ENCODE measurements around the gene OR52N2.

Gene OR52N2

GRCh38 chr11:5818245-5818886 lies 9.6 kb downstream of the OR52N2 start:
- no peak overlapping the region for H3K4me3 ChIP-seq (replicated peaks; ENCODE audit: low read depth, low read length)
- no peaks in the 10 kb centered on the region for H3K27me3 ChIP-seq (replicated peaks; ENCODE audit: control insufficient read depth, insufficient read depth, low read length)
- peak; percentile 9 for DNase-seq (ENCODE audit: extremely low read depth, insufficient read length)
- no peaks in the 10 kb centered on the region for H3K36me3 ChIP-seq (ENCODE audit: control insufficient read depth, insufficient read depth, low read length)
- no peak for TF ChIP-seq CTCF (IDR thresholded peaks at IDR 0.05; ENCODE audit: insufficient read depth, low read length, poor library complexity, severe bottlenecking)

GRCh38 chr11:5831196-5831829 lies 22.6 kb downstream of the OR52N2 start:
- DNase-seq (ENCODE audit: extremely low read depth, insufficient read length): no peak
- TF ChIP-seq CTCF (IDR thresholded peaks at IDR 0.05; ENCODE audit: insufficient read depth, low read length, poor library complexity, severe bottlenecking): no peak
- no peaks in the 10 kb centered on the region for H3K36me3 ChIP-seq (ENCODE audit: control insufficient read depth, insufficient read depth, low read length)
- H3K27me3 ChIP-seq (replicated peaks; ENCODE audit: control insufficient read depth, insufficient read depth, low read length): no peaks in the 10 kb centered on the region
- no peak overlapping the region for H3K4me3 ChIP-seq (replicated peaks; ENCODE audit: low read depth, low read length)

- no peak for TF ChIP-seq CTCF (IDR thresholded peaks at IDR 0.05; ENCODE audit: insufficient read depth, low read length, poor library complexity, severe bottlenecking)
- no peak for DNase-seq (ENCODE audit: extremely low read depth, insufficient read length)
- Histone ChIP-seq H3K27me3 (replicated peaks; ENCODE audit: control insufficient read depth, insufficient read depth, low read length) (no peaks in the 10 kb centered on the region), H3K36me3 (ENCODE audit: control insufficient read depth, insufficient read depth, low read length) (no peaks in the 10 kb centered on the region), H3K4me3 (replicated peaks; ENCODE audit: low read depth, low read length) (no peak overlapping the region)
Observed at GRCh38 chr11:5833446-5833845, 24.7 kb downstream of the OR52N2 start.

GRCh38 chr11:5837695-5838094 lies 29.0 kb downstream of the OR52N2 start:
- H3K27me3 ChIP-seq (replicated peaks; ENCODE audit: control insufficient read depth, insufficient read depth, low read length): no peaks in the 10 kb centered on the region
- H3K4me3 ChIP-seq (replicated peaks; ENCODE audit: low read depth, low read length): no peak overlapping the region
- no peaks in the 10 kb centered on the region for H3K36me3 ChIP-seq (ENCODE audit: control insufficient read depth, insufficient read depth, low read length)
- TF ChIP-seq CTCF (IDR thresholded peaks at IDR 0.05; ENCODE audit: insufficient read depth, low read length, poor library complexity, severe bottlenecking): no peak
- DNase-seq (ENCODE audit: extremely low read depth, insufficient read length): no peak

- DNase-seq (ENCODE audit: extremely low read depth, insufficient read length): no peak
- no peak for TF ChIP-seq CTCF (IDR thresholded peaks at IDR 0.05; ENCODE audit: insufficient read depth, low read length, poor library complexity, severe bottlenecking)
- Histone ChIP-seq H3K27me3 (replicated peaks; ENCODE audit: control insufficient read depth, insufficient read depth, low read length) (no peaks in the 10 kb centered on the region), H3K4me3 (replicated peaks; ENCODE audit: low read depth, low read length) (no peak within 1 kb of the TSS), H3K36me3 (ENCODE audit: control insufficient read depth, insufficient read depth, low read length) (no peaks in the 10 kb centered on the region)
Observed at GRCh38 chr11:5841797-5842196, 33.1 kb downstream of the OR52N2 start, which contains the start of gene OR52E6. Gene OR52E6 (minus strand): TSS chr11:5841897. CDS start chr11:5841897, 0 bp downstream.

Measured in GM06990 (cell line).